ENCODE measurements around the gene TESK2. TPM values are rescaled to one million over a fixed set of nuclear protein-coding genes. Genes with fewer than 3 reads are reported as not detected.

TESK2 gene
- total RNA-seq, 4 donors from 2014 or later: 16.0 to 28.9 (median 22.8) TPM

GRCh38 chr1:45401524-45401923 is 89.4 kb downstream of the TESK2 start:
- TF ChIP-seq POLR2A (IDR thresholded peaks at IDR 0.05): no peak
- Histone ChIP-seq H3K4me1 (peaks cover 16% of the 10 kb centered on the region), H3K4me3 (no peak overlapping the region), H3K9me3 (no peaks in the 10 kb centered on the region), H3K27me3 (no peaks in the 10 kb centered on the region), H3K36me3 (no peaks in the 10 kb centered on the region), H3K27ac (no peak overlapping the region)
- DNase-seq (ENCODE audit: low spot score in 2 of 2): no peak
- WGBS: 59% methylated on average over 2 of the region's 2 CpGs

GRCh38 chr1:45400049-45400448 is 90.9 kb downstream of the TESK2 start:
- H3K27me3 ChIP-seq: no peaks in the 10 kb centered on the region
- H3K36me3 ChIP-seq: no peaks in the 10 kb centered on the region
- DNase-seq (ENCODE audit: low spot score in 2 of 2): no peak
- no peak overlapping the region for H3K4me3 ChIP-seq
- WGBS: 83% methylated on average over 3 of the region's 3 CpGs
- no peaks in the 10 kb centered on the region for H3K9me3 ChIP-seq
- H3K27ac ChIP-seq: no peak overlapping the region
- peaks cover 16% of the 10 kb centered on the region for H3K4me1 ChIP-seq
- TF ChIP-seq POLR2A (IDR thresholded peaks at IDR 0.05): no peak
- TF ChIP-seq EP300 (IDR thresholded peaks at IDR 0.05): no peak
- TF ChIP-seq POLR2AphosphoS5 (IDR thresholded peaks at IDR 0.05): no peak
- TF ChIP-seq CTCF (IDR thresholded peaks at IDR 0.05): no peak

- DNase-seq (ENCODE audit: low spot score in 2 of 2): no peak
- 98% methylated on average over 4 of the region's 4 CpGs for WGBS
Measured at GRCh38 chr1:45397285-45397684, 93.7 kb downstream of the TESK2 start.

GRCh38 chr1:45395582-45395981 is 95.4 kb downstream of the TESK2 start:
- Histone ChIP-seq H3K4me1 (peaks cover 5% of the 10 kb centered on the region), H3K27ac (no peak overlapping the region), H3K9me3 (no peaks in the 10 kb centered on the region), H3K36me3 (no peaks in the 10 kb centered on the region), H3K27me3 (no peaks in the 10 kb centered on the region), H3K4me3 (no peak overlapping the region)
- WGBS: 85% methylated on average over 1 of the region's 1 CpG
- no peak for TF ChIP-seq EP300 (IDR thresholded peaks at IDR 0.05)
- TF ChIP-seq POLR2A (IDR thresholded peaks at IDR 0.05): no peak
- TF ChIP-seq CTCF (IDR thresholded peaks at IDR 0.05): no peak
- TF ChIP-seq POLR2AphosphoS5 (IDR thresholded peaks at IDR 0.05): no peak
- DNase-seq (ENCODE audit: low spot score in 2 of 2): no peak

More at GRCh38 chr1:45397285-45397684, 93.7 kb downstream of the TESK2 start:
- H3K4me3 ChIP-seq: no peak overlapping the region
- H3K27ac ChIP-seq: no peak overlapping the region
- TF ChIP-seq EP300 (IDR thresholded peaks at IDR 0.05) (no peak), POLR2A (IDR thresholded peaks at IDR 0.05) (no peak), POLR2AphosphoS5 (IDR thresholded peaks at IDR 0.05) (no peak), CTCF (IDR thresholded peaks at IDR 0.05) (no peak)
- no peaks in the 10 kb centered on the region for H3K36me3 ChIP-seq
- no peaks in the 10 kb centered on the region for H3K9me3 ChIP-seq
- H3K4me1 ChIP-seq: peaks cover 11% of the 10 kb centered on the region
- no peaks in the 10 kb centered on the region for H3K27me3 ChIP-seq

- Histone ChIP-seq H3K36me3 (no peaks in the 10 kb centered on the region), H3K27ac (no peak overlapping the region), H3K4me3 (no peak overlapping the region), H3K4me1 (peaks cover 5% of the 10 kb centered on the region), H3K9me3 (no peaks in the 10 kb centered on the region), H3K27me3 (no peaks in the 10 kb centered on the region)
- 72% methylated on average over 2 of the region's 2 CpGs for WGBS
- no peak for DNase-seq (ENCODE audit: low spot score in 2 of 2)
- TF ChIP-seq EP300 (IDR thresholded peaks at IDR 0.05) (no peak), POLR2AphosphoS5 (IDR thresholded peaks at IDR 0.05) (no peak), POLR2A (IDR thresholded peaks at IDR 0.05) (no peak), CTCF (IDR thresholded peaks at IDR 0.05) (no peak)
Measured at GRCh38 chr1:45395051-45395450, 95.9 kb downstream of the TESK2 start.

GRCh38 chr1:45394342-45394741 is 96.6 kb downstream of the TESK2 start:
- H3K9me3 ChIP-seq: no peaks in the 10 kb centered on the region
- no peak for DNase-seq (ENCODE audit: low spot score in 2 of 2)
- peaks cover 5% of the 10 kb centered on the region for H3K4me1 ChIP-seq
- H3K27me3 ChIP-seq: no peaks in the 10 kb centered on the region
- TF ChIP-seq CTCF (IDR thresholded peaks at IDR 0.05): no peak
- no peak for TF ChIP-seq POLR2AphosphoS5 (IDR thresholded peaks at IDR 0.05)
- TF ChIP-seq POLR2A (IDR thresholded peaks at IDR 0.05): no peak
- TF ChIP-seq EP300 (IDR thresholded peaks at IDR 0.05): no peak
- 72% methylated on average over 3 of the region's 3 CpGs for WGBS
- H3K27ac ChIP-seq: no peak overlapping the region
- H3K36me3 ChIP-seq: no peaks in the 10 kb centered on the region
- no peak overlapping the region for H3K4me3 ChIP-seq

Measured in suprapubic skin (tissue), 4 donors.